ENCODE results near the gene RAB31.

Gene RAB31

DNA sequence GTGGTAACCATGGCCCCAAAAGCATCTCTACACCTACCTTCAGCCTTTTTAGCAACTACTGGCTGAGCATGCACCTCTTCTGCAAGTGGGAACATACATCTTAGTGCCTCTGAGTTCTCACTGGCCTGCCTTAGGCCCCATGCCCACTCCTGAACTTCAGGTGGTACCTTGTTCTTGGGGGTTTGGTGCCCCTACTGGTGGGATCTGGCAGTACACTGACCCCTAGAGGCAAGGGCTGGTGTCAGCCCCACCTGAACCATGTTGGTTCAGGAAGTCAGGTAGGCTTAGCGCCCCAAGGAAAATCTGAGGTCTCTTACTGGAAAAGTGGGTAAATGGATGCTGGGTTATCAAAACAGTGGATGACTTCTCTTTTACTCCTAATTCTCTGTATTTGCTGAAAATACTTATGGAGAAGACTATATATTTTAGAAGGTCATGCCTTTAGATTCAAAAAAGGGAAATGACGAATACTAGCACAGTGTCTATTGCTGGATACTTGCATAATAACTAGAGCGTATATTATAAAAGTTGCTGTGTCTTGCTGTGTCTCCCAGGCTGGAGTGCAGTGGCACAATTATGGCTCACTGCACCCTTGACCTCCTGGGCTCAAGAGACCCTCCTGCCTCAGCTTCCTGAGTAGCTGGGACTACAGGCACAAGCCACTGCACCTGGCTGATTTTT is 84.6 kb downstream of the RAB31 start:
- no peak for DNase-seq (ENCODE audit: low spot score)

DNA sequence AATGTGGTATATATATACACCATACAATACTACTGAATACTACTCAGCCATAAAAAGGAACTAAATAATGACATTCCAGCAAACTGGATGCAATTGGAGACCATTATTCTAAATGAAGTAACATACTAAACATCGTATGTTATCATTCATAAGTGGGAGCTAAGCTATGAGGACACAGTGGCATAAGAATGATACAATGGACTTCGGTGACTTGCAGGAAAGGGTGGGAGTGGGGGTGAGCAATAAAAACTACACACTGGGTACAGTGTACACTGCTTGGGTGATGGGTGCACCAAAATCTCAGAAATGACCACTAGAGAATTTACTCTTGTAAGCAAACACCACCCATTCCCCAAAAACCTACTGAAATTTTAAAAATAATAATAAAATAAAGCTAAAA is 87.9 kb downstream of the RAB31 start:
- DNase-seq (ENCODE audit: low spot score) = no peak

DNA sequence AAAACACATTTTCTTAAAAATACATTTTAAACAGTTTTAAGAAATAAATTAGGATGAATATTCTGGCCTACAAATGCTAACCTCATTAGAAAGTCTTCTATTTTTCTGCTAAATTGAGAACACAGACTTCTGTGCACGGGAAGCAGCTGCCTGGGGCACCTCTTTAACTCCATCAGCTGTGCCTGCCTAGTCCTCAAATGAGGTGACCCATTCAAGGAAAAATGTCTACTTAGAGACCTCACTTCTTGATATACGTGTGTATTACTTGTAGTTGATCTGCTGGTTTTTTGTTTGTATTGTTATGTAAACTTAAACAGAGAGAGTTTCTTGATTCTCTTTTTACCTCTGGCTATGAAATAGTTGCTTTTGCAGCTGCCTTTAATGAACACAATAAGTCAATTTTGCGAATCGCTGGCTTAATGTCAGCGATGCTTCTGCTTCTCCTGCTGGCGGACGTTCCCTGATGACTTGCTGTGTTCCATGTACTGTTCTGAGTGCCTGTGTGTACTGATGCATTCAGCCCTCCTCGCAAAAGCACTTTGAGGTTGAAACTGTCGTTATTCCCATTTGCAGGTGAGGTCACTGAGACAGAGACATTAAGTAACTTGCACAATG is 88.9 kb downstream of the RAB31 start:
- no peak for DNase-seq (ENCODE audit: low spot score)

DNA sequence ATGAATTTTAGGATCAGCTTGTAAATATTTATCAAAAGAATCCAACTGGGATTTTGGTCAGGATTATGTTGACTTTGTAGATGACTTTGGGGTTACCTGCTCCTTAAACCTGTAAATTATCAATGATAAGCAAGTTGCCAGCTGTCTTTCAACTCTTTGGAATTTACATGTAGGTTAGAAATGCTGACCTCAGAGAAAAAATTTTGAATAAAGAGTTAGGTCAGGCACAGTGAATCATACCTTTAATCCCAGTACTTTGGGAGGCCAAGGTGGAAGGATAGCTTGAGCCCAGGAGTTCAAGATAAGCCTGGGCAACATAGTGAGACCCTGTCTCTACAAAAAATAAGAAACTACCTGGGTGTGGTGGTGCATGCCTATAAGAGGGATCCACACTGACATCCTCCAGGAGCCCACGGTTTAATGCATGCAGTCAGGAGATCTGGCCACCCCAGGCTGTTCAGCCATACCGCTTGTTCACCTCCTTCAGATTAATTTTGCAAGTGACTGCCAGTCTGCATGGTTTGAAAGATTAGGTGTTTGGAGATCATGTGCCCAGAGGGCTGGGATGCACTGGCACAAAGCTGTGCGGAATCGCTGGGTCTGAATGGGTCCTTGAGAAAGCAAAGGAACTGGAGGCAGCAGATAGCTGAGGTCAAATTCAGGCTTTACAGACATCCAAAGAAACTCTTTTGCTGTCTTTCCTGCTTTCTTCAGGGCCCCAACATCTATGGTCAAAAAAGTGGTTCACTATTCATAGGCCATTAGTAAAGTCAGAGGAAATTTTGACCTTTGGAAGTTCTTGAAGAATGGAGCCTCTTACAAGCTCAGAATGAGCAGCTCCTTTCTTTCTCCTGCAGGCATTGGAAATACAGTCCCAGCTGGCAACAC is 94.3 kb downstream of the RAB31 start:
- no peak for DNase-seq (ENCODE audit: low spot score)

DNA sequence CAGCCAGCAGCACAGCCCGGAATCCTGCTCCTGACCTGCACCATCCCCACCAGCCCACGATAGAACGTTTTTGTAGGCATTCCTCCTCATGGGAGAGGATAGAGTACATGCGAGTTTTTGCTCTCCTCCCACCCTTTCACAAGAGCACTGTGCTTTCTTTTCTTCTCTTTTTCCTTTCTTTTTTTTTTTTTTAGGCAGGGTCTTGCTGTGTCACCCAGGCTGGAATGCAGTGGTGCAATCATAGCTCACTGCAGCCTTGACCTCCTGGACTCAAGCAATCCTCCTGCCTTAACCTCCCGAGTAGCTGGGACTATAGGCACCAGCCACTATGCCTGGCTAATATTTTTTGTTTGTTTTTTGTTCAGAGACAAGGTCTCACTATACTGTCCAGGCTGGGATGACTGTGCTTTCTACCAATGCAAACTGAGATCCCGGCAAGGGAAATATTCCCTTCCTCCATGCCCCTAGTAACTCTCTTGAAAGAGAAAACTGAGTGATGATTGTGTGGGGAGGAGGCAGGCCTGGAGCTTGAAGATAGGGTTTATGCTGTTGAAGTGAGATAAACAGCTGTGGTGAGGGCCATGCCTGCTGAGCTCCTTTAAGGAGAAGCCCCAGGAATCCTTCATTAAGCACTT is 95.1 kb downstream of the RAB31 start:
- DNase-seq (ENCODE audit: low spot score) = no peak

DNA sequence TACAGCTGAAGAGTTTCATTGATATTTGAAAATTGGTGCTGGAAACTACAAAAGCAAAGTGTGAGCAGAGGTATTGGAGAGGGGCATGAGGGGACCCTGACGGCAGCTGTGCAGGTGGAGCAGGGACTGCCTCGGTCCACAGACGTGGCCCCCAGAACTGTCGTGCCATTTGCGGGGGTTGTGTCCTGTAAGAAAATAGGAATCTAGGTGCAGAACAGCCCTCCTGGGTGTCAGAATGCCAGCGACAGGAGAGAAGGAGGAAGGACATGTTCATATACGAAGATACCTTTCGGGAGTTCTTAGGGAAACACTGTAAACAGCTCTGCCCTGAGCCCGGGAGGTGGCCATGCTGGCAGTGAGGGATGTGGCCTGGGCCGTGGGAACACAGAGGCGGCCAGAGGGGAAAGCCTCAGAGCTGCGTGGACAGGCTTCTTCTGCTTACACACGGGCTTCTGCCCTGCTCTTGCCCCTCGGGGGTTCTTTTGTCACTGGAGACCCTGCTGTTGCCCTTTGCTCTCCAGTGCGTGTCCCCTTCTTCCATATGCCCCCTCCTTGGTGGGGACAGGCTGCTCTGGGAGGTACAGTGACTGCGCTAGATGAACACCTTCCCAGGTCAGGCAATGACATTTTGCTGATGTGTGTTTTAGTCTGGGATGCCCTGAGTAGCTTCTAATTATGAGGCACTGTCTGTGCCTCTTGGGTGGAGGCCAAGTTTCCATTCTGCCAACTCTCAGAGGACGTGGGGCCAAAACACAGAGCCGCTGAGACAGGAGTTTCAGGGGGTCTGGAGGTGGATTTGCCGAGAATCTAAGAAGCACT is 95.8 kb downstream of the RAB31 start:
- DNase-seq (ENCODE audit: low spot score) = no peak

DNA sequence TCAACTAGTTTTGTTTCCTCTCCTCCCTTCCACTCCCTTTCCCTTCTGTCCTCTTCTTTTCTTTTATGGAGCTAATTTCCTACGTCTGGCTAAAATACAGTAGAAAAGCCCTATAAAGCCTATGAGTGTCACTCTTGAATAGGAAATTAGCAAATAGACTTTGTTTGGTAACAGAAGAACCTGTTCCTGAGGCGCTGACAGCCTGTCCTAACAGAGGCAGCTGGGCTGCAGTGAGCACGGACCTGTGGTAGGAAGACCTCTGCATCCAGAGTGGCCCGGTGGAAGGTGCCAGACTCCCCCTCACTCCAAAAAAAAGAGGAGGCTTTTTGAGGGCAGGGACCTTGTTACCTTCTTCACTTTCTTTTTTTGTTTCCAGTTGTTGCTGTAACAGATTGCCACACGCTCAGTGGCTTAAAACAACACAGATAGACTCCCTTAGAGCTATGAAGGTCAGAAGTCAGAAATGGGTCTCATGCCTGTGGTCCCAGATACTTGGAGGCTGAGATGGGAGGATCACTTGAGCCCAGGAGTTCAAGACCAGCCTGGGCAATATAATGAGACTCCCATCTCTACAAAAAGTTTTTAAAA is 96.5 kb downstream of the RAB31 start:
- no peak for DNase-seq (ENCODE audit: low spot score)

DNA sequence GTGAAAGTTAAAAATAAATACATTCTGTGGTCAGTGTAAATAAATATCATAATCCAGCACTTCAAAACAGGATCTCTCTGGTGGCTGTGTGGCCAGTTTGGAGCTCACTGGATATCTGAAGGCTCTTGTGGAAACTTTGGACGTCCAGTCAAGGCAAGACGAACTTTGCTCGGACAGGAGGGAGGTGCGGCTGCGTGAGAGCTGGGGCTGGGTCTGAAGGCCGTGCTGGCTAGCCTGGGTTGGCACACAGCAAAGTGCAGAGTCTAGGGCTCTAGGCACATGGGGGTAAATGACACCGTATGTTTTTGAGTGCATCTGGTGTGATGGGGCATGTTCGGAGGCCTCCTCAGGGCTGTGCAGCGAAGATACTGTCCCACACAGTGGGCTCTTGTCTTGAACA is 98.8 kb downstream of the RAB31 start:
- no peak for DNase-seq (ENCODE audit: low spot score)

DNA sequence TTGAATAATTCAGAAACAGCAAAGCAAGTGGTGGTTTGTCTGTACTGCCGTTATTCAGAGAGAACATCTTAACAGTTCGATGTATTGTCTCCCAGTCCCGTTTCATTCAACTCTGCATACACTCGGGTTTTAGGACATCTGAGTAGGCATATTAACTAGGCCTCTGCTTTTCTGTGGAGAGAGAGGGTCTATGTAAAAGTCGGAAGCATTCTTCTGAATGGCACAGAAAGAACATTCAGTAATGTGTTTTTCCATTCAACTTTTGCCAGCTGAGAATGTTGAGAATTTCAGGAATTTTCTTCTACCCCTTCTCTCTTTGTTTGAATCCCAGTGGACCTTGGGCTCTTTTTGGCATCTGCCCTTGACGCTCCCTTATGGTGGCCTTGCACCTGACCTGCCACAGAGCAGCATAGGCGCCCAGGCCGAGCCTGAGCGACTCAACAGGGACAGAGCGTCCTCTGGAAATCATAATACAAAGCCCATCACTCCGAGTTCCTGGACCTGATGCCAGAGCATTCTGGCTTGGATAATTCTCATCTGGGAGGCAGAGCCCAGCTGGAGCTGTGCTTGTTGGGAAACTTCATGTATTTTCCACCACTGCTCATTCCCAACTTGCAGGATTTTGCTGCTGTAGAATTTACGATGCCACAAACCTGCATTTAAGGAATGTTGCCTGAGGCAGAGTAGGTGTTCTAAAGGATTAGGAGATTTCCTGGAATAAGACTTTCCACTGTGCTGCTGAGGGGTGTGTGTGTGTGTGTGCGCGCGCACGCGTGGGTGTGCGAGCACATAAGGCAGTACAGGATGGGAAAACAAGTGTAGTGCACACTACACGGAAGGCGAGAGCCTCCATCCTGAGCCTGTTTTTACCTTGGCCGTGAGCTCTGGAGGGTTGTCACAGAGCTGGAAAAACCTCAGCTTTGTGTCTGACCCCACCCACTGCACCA is 100.5 kb downstream of the RAB31 start:
- DNase-seq (ENCODE audit: low spot score) = no peak

DNA sequence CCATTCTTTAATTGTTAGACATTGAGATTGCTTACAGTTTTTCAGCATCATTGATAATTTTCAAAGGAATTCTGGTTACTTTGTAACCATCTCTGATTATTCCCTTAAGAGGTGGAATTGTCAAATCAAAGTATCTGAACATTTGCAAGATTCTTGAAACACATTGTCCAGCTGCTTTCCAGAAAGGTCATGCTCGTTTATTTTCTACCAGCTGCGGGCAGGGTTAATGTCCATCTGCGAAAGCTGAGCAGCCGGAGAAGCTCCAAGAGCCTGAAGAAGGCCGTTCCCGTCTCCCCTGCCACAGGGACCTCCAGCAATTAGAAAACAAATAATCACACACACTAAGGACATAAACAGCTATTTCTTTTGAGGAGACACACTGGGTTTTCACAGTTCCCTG is 101.6 kb downstream of the RAB31 start:
- DNase-seq (ENCODE audit: low spot score) = no peak

DNA sequence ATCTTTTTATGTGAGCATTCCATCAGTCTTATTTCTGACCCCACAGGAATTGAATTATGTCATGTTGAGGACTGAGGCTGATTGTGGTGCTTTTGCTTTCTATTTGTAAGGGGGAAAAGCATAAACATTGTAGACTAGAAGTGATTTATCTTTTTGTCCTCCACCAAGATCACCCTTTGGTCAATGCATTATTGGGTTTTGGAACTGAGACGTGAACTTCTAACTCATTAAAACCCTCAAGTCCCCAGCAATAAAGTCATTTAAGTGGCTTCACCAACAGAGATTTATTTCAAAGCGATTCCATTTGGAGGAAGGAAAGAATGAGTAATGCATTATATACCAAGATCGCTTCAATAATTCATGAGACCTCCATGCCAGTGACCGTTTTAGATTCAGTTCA is 102.2 kb downstream of the RAB31 start:
- no peak for DNase-seq (ENCODE audit: low spot score)

DNA sequence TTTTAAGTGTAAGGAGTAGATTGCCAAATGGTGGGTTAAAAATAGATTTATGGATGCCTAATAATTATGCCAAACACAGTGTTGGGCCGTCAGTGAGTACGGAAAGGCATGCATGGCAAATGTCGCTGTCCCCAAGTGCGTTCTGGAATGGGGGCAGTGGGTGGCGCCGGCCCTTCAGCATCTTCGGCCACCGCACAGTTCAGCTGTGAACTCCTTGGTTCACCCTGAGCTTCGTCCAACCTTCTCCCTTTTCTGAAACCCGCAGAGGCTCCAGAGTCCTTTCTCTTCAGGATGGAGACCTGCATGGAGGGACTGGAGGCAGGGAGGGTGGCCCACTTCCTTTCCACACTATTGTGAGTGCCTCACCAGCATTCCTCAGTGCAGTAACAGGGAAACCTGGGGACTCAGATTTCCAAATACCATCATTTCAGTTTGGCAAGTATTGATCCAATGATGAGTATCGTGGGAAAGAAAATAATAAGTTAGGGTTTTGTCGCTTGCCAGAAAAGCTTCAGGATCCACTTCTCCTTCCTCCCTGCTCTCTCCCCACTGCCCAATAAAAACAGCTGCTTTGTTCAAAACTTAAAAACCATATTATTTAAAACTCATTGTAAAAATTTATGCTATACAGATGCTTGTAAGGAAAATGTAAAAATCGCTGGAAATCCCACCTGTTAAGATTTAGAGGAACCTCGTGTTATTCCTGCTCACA is 103.0 kb downstream of the RAB31 start:
- DNase-seq (ENCODE audit: low spot score) = no peak

DNA sequence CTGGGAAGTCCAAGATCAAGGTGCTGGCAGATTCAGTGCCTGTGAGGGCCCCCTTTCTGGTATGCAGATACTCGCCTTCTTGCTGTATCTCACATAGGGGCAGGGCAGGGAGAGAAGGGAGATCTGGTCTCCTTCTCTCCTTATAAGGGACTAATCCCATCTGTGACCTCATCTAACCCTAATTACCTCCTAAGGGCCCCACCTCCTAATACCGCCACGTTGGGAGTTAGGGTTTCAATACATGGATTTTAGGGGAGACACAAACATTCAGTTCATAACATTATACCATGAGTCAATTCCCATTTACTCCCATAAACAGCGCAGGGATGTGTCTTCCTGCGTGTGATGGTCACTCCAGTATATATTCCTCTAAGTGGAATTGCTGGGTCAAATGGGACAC is 103.9 kb downstream of the RAB31 start:
- DNase-seq (ENCODE audit: low spot score) = no peak

DNA sequence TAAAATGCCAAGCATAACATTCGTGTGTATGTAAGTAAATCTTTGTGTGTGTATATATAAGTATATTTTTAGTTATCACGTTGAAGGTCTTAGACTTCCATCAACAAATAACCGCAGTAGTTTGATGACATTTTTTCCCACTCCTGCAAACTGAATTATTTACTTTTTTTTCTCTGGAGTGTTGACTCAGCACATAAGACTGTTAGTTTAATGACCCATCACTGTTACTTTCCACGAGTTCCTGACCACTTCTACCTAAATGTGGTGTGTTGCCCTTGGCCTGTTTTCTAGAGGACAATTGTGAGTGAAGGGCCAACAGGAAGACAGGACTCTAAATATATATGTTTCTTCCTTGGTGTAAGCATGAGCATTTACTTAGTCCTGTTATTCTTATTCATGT is 106.3 kb downstream of the RAB31 start:
- no peak for DNase-seq (ENCODE audit: low spot score)

DNA sequence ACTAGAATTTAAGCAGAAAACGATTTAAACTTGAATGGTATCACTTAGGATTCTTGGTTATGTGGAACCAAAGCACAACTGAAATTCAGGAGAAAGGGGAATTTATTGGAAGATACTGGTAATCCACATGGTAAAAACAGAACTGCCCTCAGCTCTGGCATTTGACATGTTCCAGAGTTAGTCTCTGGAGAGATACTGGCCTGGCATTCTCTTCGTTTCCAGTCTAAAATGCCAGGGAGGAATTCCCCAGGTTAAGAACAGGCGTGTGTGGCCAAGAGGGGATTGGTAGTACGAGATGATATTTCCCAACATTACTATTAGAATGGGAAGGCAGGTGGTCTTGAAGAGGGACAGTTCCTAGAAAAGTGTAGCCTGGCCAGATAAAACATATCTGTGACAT is 109.2 kb downstream of the RAB31 start:
- DNase-seq (ENCODE audit: low spot score) = no peak

DNA sequence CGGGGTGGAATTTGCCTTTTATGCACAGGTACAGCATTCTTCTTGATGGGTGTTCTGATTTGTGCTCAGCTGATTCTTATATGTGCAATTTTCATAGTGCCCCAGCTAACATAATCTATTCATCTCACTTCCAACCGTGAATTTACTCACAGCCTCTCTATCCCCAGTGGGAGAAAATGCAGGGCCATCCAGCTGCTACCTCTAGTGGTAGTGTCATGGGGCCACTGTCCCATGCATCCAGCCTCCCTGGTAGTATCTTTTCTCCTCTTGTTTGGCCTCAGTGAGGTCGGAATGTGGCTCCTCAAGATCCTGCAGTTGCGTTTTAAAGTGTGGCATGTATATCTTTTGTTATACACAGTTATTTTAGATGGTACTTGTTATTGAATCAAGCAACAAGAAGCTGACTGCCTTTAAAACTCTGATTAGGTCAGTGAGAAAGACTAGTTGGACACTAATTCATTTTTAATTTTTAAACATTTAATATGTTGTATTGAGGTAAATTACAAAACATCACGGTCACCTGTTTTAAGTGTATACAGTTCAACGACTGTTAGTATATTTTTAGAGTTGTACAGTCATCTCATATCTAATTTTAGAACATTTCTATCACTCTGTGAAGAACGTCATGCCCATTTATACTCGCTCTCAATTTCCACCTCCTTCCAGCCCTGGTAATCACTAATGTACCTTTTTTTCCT is 109.8 kb downstream of the RAB31 start:
- DNase-seq (ENCODE audit: low spot score) = no peak

DNA sequence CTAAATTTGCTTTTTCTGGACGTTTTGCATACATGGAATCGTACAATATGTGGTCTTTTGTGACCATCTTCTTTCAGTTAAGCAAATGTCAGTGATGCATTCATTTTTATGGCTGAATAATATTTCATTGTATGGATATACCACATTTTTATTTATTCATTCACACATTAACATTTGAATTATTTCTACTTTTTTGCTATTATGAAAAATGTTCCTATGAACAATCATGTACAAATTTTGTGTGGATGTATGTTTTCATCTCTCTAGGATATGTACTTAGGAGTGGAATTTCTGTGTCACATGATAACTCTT is 110.3 kb downstream of the RAB31 start:
- no peak for DNase-seq (ENCODE audit: low spot score)

DNA sequence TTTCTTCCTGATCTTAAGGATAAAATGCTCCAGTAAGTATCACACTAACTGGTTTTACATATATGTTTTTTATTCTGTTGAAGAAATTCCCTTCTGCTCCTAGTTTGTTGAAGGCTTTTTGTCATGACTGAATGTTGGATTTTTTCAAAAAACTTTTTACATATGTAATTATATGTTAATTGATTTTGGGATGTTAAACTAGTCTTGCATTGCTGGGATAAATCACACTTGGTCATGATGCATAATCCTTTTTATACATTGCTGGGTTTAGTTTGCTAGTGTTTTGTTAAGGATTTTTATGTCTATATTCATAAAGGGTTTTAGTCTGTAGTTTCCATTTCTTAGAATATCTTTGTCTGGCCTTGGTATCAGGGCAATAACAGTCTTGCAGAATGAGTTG is 112.0 kb downstream of the RAB31 start:
- DNase-seq (ENCODE audit: low spot score) = no peak

DNA sequence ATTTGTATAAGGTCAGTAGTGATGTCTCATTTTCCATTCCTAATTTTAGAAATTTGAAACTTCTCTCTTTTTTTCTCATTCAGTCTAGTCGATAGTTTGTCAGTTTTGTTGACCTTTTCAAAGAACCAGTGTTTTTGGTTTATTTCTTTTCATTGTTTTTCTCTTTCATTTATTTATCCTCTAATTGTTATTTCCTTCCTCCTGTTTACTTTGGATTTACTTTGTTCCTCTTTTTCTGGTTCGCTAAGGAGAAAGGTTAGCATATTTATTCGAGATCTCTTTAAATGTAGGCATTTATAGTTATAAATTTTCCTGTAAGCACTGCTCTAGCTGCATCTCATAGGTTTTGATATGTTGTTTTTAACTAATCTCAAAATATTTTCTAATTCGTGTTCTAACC is 112.6 kb downstream of the RAB31 start:
- DNase-seq (ENCODE audit: low spot score) = no peak

All from SW480 (cell line).